Breast epithelium (tissue), 3 donors: ENCODE results near the gene DAP3.

Experiments
- CTCF ChIP-seq, 3 donors: fragments of 450-650 bp; IDR thresholded peaks; one replicate each; pipeline ENCODE4 v1.5.1; 2016 to 2017; ENCODE audit warnings: antibody characterized with exemption in 3 of 3, mild to moderate bottlenecking in 3 of 3, moderate library complexity in 3 of 3
- POLR2A ChIP-seq: fragments of 450-650 bp; IDR thresholded peaks from one replicate; pipeline ENCODE4 v1.6.1; 2016; ENCODE audit warnings: antibody characterized with exemption, mild to moderate bottlenecking, moderate library complexity

- TF ChIP-seq CTCF (IDR thresholded peaks at IDR 0.05): no peak
- TF ChIP-seq POLR2A: no peak
Measured at GRCh38 chr1:155760751-155761475, 72.0 kb downstream of the DAP3 start.
